Epithelial cell of prostate (primary cell): ENCODE results near the gene KCTD18.

Experiments
- DNase-seq: peaks from one replicate; pipeline ENCODE4 v3.0.0-alpha.2; 2011; ENCODE audit warnings: low read depth, low spot score
- H3K27ac ChIP-seq: fragments of 450-650 bp; 2 replicates; pipeline ENCODE4 v1.5.1; 2017; ENCODE audit warnings: mild to moderate bottlenecking

Gene KCTD18

GRCh38 chr2:200509612-200510433 lies at the start of gene KCTD18:
TSS of gene KCTD18 (minus strand) at chr2:200510068. CDS start at chr2:200507016, 3,052 bp downstream.
- no peak for DNase-seq
- H3K27ac ChIP-seq: peak within 1 kb of the TSS; percentile 51

- H3K27ac ChIP-seq: no peak overlapping the region
- no peak for DNase-seq
Measured at GRCh38 chr2:200540793-200541192, 30.9 kb upstream of the KCTD18 start.

- H3K27ac ChIP-seq: no peak overlapping the region
- DNase-seq: no peak
Measured at GRCh38 chr2:200538139-200538538, 28.3 kb upstream of the KCTD18 start.

GRCh38 chr2:200534572-200534971 lies 24.7 kb upstream of the KCTD18 start:
- no peak for DNase-seq
- no peak overlapping the region for H3K27ac ChIP-seq

GRCh38 chr2:200533754-200534153 lies 23.9 kb upstream of the KCTD18 start:
- no peak overlapping the region for H3K27ac ChIP-seq
- no peak for DNase-seq

GRCh38 chr2:200528228-200528627 lies 18.4 kb upstream of the KCTD18 start:
- H3K27ac ChIP-seq: no peak overlapping the region
- no peak for DNase-seq

GRCh38 chr2:200525882-200526651 lies 16.2 kb upstream of the KCTD18 start, which contains the start of gene SGO2:
TSS of gene SGO2 (plus strand) at chr2:200526207. CDS start at chr2:200532976, 6,769 bp downstream.
- H3K27ac ChIP-seq: peak within 1 kb of the TSS; percentile 39
- peak; percentile 70 for DNase-seq

GRCh38 chr2:200525551-200525881 lies 15.6 kb upstream of the KCTD18 start:
- H3K27ac ChIP-seq: peak overlapping the region; percentile 39
- DNase-seq: no peak

- no peak for DNase-seq
- H3K27ac ChIP-seq: peak overlapping the region; percentile 39
Measured at GRCh38 chr2:200525066-200525465, 15.2 kb upstream of the KCTD18 start.

- H3K27ac ChIP-seq: peak overlapping the region; percentile 39
- DNase-seq: no peak
Measured at GRCh38 chr2:200523604-200524003, 13.7 kb upstream of the KCTD18 start.

GRCh38 chr2:200523158-200523557 lies 13.3 kb upstream of the KCTD18 start:
- DNase-seq: peak; percentile 50
- peak overlapping the region; percentile 39 for H3K27ac ChIP-seq

GRCh38 chr2:200515155-200515554 lies 5.3 kb upstream of the KCTD18 start:
- no peak for DNase-seq

GRCh38 chr2:200509235-200509611 lies 645 bp downstream of the KCTD18 start:
- no peak for DNase-seq
- H3K27ac ChIP-seq: peak overlapping the region; percentile 51

More at GRCh38 chr2:200515155-200515554, 5.3 kb upstream of the KCTD18 start:
- H3K27ac ChIP-seq: no peak overlapping the region

GRCh38 chr2:200507179-200507578 lies 2.7 kb downstream of the KCTD18 start:
- H3K27ac ChIP-seq: peak overlapping the region; percentile 20
- DNase-seq: no peak

- no peak overlapping the region for H3K27ac ChIP-seq
- no peak for DNase-seq
Measured at GRCh38 chr2:200506679-200507078, 3.2 kb downstream of the KCTD18 start.

GRCh38 chr2:200502196-200502595 lies 7.7 kb downstream of the KCTD18 start:
- no peak for DNase-seq
- H3K27ac ChIP-seq: no peak overlapping the region

- no peak for DNase-seq
Measured at GRCh38 chr2:200498402-200499162, 11.3 kb downstream of the KCTD18 start.

GRCh38 chr2:200496696-200497095 lies 13.2 kb downstream of the KCTD18 start:
- no peak for DNase-seq
- no peak overlapping the region for H3K27ac ChIP-seq

More at GRCh38 chr2:200498402-200499162, 11.3 kb downstream of the KCTD18 start:
- H3K27ac ChIP-seq: no peak overlapping the region

GRCh38 chr2:200494048-200494447 lies 15.8 kb downstream of the KCTD18 start:
- H3K27ac ChIP-seq: no peak overlapping the region

GRCh38 chr2:200492656-200493055 lies 17.2 kb downstream of the KCTD18 start:
- DNase-seq: no peak
- H3K27ac ChIP-seq: no peak overlapping the region

More at GRCh38 chr2:200494048-200494447, 15.8 kb downstream of the KCTD18 start:
- no peak for DNase-seq
